A549 treated with AZD9567 at 1 μM for 4 hours (cell line): ENCODE data around the gene SCUBE2. TPM values are rescaled to one million over a fixed set of nuclear protein-coding genes. Genes with fewer than 3 reads are reported as not detected.

ENCODE experiments used
- total RNA-seq: library from RNA; stranded (reverse); fragments of 200-300 nt; extraction: Qiagen RNA extraction; gene quantifications from 5 replicates; pipeline ENCODE4 v1.2.3, GENCODE V29; 2022; ENCODE audit not compliant: insufficient read depth

SCUBE2 gene
- 0.31 to 0.49 TPM (median 0.42 TPM) in 4 of 5 replicates, not detected in the other for total RNA-seq

GRCh38 chr11:9091044-9091922 is at the start of gene SCUBE2:
SCUBE2 (minus strand) TSS chr11:9091599; CDS start chr11:9091528, 71 bp downstream.

GRCh38 chr11:9003573-9004182 is 87.7 kb downstream of the SCUBE2 start, which contains the start of gene NRIP3:
NRIP3 (minus strand) TSS chr11:9004001; CDS start chr11:9003935, 66 bp downstream.

Other genes with a start within 250 kb of the SCUBE2 start
- 40.8 to 45.7 TPM (median 41.0 TPM) in 5 replicates for gene AKIP1, start 180.4 kb downstream of the SCUBE2 start, total RNA-seq
- not detected in 5 replicates for gene C11orf16, start 158.7 kb downstream of the SCUBE2 start, total RNA-seq
- gene ASCL3, start 148.6 kb downstream of the SCUBE2 start, total RNA-seq, result not detected in 5 replicates
- 36.0 to 42.3 TPM (median 40.5 TPM) in 5 replicates for gene TMEM9B, start 127.2 kb downstream of the SCUBE2 start, total RNA-seq
- 0.64 to 1.1 TPM (median 0.85 TPM) in 4 of 5 replicates, not detected in the other for gene NRIP3, start 87.6 kb downstream of the SCUBE2 start, total RNA-seq
- gene DENND5A, start 173.8 kb upstream of the SCUBE2 start, total RNA-seq, result 38.0 to 56.5 TPM (median 42.5 TPM) in 5 replicates
- 20.7 to 36.4 TPM (median 24.0 TPM) in 5 replicates for gene TMEM41B, start 223.0 kb upstream of the SCUBE2 start, total RNA-seq